ENCODE results near the gene CD2.

Gene CD2

GRCh38 chr1:116754198-116754977 is at the start of gene CD2:
Gene CD2 (plus strand): TSS chr1:116754430. CDS start chr1:116754493, 63 bp downstream.
- CTCF ChIA-PET: interaction anchor here (0.8 to 3.1 kb wide), 4 partner anchors 9 to 53 kb away, joined by 3 to 22 read pairs (median 4); no protein-coding TSS in a partner anchor
- no peak for DNase-seq (ENCODE audit: extremely low spot score)
- POLR2A ChIA-PET: no interaction called here
- TF ChIP-seq CTCF (IDR thresholded peaks at IDR 0.05; ENCODE audit: control extremely low read depth, extremely low read depth, low read depth, missing control alignments): no peak

- no peak for TF ChIP-seq CTCF (IDR thresholded peaks at IDR 0.05; ENCODE audit: control extremely low read depth, extremely low read depth, low read depth, missing control alignments)
- CTCF ChIA-PET: interaction anchor here (0.8 to 1.2 kb wide), 2 partner anchors 18 to 79 kb away, joined by 3 to 4 read pairs; no protein-coding TSS in a partner anchor
- POLR2A ChIA-PET: no interaction called here
- DNase-seq (ENCODE audit: extremely low spot score): no peak
These were observed 48.1 kb upstream of the CD2 start for GRCh38 chr1:116706123-116706522.

GRCh38 chr1:116706841-116707240 is 47.4 kb upstream of the CD2 start:
- CTCF ChIA-PET: interaction anchor here (4.5 kb wide), 1 partner anchor 19 kb away, joined by 21 read pairs; no protein-coding TSS in a partner anchor
- no peak for TF ChIP-seq CTCF (IDR thresholded peaks at IDR 0.05; ENCODE audit: control extremely low read depth, extremely low read depth, low read depth, missing control alignments)
- POLR2A ChIA-PET: no interaction called here
- DNase-seq (ENCODE audit: extremely low spot score): no peak

- CTCF ChIA-PET: interaction anchor here (0.8 to 4.5 kb wide), 5 partner anchors 12 to 179 kb away, joined by 3 to 21 read pairs (median 4); no protein-coding TSS in a partner anchor
These were observed 45.9 kb upstream of the CD2 start for GRCh38 chr1:116708255-116708900.

GRCh38 chr1:116709666-116710167 is 44.5 kb upstream of the CD2 start:
- ChIA-PET CTCF (interaction anchor here (1.0 to 4.5 kb wide), 4 partner anchors 13 to 29 kb away, joined by 3 to 21 read pairs (median 3); no protein-coding TSS in a partner anchor), POLR2A (no interaction called here)
- DNase-seq (ENCODE audit: extremely low spot score): no peak
- TF ChIP-seq CTCF (IDR thresholded peaks at IDR 0.05; ENCODE audit: control extremely low read depth, extremely low read depth, low read depth, missing control alignments): no peak

More at GRCh38 chr1:116708255-116708900, 45.9 kb upstream of the CD2 start:
- DNase-seq (ENCODE audit: extremely low spot score): no peak
- no peak for TF ChIP-seq CTCF (IDR thresholded peaks at IDR 0.05; ENCODE audit: control extremely low read depth, extremely low read depth, low read depth, missing control alignments)
- POLR2A ChIA-PET: no interaction called here
